Occipital lobe (tissue), 2 donors: ENCODE data around the gene BSG. TPM values are rescaled to one million over a fixed set of nuclear protein-coding genes. Genes with fewer than 3 reads are reported as not detected.

ENCODE experiments used
- DNase-seq: peaks from one replicate; lab custom pipeline; 2025; lab: John Stamatoyannopoulos, UW
- total RNA-seq: library from RNA; depleted of rRNA; stranded (reverse); fragments of >200 nt; gene quantifications from one replicate; pipeline ENCODE4 v1.2.3, GENCODE V29; 2014

The BSG gene
- 77.4 TPM for total RNA-seq

DNA sequence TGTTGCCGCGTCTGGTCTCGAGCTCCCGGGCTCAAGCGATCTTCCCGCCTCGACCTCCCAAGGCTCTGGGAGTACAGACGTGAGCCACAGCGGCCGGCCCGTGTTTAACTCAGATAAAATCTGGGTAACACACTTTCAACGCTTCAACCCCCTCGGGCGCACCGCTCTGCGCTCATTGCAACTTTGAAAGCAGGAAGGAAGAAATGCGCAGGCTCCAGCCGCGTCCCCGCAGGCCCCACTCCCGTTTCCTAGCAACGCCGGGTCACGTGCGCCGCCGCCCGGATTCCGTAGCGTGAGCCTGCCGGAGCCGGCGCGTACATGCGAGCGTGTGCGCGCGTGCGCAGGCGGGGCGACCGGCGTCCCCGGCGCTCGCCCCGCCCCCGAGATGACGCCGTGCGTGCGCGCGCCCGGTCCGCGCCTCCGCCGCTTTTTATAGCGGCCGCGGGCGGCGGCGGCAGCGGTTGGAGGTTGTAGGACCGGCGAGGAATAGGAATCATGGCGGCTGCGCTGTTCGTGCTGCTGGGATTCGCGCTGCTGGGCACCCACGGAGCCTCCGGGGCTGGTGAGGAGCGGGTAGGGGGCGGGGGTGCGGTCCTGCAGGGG lies at the start of gene BSG:
BSG (plus strand) TSS at position 457 of the 603 bp plus-strand sequence; CDS start at position 496, 39 bp downstream.
- peak; percentile 94 for DNase-seq

DNA sequence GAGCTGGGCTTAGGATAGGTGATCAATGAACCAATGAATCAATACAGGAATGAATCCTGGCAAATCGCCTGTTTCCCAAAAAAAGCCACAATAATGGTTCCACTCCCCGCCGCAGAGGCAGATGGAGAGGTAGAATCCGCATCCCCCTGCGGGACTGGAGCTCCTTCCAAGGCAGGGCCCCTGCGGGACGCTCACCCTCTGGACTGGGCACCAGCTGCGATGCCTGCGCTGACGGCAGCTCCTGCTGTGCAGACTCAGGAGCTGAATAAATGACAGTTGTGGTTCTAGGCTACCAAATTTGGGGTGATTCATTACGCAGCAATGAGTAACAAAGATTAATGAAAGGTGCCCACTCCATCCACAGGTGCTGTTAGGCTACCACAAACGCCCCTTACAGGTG lies 49.7 kb upstream of the BSG start:
- DNase-seq, result no peak

DNA sequence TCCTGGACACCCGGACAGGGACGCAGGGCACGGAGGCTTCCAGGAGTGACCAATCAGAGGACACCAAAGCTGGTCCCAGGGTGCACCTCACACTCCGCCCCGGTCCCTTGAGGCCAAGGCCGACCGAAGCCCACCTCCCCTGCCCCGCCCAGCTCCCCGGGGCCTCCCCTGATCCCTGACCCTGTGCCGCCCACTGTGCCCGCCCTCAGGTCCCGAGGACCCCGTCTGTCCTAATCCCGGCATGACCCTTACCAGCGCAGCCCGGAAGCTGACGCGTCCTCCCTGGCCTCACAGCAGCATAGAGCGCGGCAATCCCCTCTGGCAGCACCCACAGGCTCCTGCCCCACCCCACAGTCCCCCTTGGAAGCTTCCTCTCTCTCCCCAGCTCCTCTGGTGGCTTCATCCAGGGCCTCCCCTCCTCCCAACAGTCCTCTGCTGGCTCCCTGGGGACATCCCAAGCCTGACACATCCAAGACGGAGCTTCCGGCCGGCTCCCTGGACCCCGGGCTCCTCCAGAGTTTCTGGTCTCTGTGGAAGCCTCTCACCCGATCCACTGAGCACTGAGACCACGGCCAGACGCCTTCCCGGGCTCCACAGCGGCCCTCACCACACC lies 48.2 kb upstream of the BSG start:
- DNase-seq, result no peak

DNA sequence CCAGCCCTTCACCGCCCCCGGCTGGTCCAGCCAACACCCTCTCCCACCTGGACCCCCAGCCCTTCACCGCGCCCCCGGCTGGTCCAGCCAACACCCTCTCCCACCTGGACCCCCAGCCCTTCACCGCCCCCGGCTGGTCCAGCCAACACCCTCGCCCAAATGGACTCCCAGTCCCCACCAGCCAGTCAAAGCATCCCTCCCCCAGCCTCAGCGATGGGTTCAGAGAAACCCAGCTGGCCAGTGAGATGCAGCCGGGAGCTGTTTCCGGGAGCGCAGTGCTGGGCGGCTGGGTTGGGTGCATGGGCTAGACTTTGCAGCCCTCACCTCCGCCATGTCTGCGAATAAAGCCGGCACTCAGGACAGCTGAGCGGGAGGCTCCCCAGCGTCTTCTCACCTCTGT lies 47.4 kb upstream of the BSG start:
- DNase-seq, result no peak

DNA sequence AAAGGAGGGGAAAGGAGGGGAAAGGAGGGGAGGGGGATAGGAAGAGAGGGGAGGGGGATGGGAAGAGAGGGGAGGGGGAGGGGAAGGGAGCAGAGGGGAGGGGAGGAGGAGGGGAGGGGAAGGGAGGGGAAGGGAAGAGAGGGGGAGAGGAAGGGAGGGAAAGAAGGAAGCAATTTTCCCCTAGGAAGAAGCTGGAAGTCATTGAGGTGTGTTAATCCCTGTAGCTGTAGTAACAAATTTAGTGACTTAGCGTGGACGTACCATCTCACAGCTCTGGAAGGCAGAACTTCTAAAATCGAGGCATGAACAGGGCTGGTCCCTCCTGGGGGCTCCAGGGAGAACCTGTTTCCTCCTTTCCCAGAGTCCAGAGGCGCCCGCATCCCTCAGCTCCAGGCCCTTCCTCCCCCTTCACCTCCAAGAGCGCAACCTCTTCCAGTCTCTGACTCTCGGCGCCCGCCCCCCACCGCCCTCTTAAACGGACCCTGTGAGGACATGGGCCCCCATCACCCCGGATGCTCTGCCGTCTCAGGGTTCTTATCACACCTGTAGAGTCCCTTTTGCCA lies 46.5 kb upstream of the BSG start:
- DNase-seq, result no peak

DNA sequence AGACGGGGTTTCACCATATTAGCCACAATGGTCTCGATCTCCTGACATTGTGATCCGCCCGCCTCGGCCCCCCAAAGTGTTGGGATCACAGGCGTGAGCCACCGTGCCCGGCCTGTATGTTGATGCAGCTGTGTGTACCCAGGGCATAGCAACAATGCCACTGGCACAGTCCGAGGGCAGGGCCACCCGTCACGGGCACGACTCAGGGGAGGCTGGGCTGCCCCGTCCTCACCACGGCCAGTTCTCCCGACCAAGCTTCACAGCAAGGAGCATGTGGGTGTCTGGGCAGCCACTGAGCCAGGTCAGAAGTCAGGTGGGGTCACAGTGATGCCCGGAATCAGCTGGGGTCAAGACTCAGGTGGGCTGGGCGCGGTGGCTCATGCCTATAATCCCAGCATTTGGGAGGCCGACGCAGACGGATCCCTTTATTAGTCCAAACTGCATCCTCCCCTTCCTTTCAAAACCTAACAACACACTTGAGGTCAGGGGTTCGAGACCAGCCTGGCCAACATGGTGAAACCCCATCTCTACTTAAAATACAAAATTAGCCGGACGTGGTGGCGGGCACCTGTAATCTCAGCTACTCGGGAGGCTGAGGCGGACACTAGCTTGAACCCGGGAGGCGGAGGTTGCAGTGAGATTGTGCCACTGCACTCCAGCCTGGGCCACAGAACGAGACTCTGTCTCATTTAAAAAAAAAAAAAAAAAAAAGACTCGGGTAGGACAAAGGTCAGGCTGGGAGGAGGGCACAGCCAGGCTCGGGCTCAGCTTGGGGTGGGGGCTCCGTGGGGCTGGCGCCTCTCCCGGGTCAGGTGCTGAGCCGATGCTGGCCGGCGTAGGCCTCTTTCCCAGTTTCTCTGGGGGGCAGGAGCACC lies 42.0 kb upstream of the BSG start:
- no peak for DNase-seq

DNA sequence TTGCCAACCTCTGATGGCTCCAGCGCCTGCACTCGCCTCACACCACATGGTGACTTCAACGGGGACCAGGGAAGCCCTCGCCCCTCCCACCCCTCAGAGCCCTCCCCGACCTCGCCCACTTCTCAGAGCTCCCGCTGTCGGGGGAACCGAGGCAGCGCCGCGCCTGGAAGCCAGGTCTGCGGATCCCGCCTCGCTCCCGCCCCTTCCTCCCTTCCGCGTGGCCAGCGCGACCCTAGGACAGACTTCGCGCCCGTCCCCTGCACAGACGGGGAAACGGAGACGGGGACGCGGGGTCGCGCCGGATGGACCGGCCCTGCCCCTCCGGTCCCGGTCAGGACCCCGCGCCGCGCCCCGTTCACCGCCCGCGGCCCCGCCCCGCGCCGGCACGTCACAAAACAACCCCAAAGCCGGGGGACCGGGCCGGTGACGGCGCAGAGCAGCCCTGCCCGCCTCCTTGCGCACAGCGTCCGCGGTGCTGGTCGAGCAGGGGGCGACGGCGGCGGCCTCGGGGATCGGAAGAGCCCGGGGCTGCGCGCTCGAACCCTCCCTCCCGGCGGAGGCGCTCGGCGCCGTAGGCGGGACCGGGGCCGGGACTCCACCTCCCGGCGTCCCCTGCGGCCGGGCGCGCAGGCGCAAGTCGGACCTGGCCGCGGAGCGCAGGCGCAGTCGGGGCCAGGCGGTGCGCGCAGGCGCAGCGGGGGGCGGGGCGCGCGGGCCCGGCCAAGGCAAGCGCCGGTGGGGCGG lies 41.2 kb upstream of the BSG start:
- peak; percentile 63 for DNase-seq

DNA sequence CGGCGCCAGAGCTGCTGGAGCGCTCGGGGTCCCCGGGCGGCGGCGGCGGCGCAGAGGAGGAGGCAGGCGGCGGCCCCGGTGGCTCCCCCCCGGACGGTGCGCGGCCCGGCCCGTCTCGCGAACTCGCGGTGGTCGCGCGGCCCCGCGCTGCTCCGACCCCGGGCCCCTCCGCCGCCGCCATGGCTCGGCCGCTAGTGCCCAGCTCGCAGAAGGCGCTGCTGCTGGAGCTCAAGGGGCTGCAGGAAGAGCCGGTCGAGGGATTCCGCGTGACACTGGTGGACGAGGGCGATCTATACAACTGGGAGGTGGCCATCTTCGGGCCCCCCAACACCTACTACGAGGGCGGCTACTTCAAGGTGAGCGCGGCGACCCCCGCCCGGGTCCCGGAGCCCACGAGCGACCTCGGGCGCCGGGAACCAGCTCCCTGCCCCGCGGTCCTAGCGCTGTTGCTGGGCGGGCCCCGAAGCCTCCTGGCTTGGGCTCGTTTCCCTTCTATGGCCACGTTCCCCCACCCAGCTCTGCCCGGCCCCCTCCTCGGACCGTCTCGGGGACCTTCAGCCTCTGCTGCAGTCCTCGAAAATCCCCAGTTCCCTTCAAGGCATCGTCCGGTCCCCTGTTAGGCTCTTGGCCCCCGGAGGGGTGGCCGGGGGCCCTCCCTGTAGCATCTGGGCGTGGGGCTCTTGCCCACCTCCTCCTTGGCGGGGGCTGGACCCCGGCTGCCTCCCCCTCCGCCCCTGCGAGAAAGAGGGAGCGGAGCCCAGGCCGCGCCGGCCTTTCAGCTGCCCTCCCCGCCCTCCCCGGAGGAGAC lies 40.4 kb upstream of the BSG start, which contains the start of gene CDC34:
CDC34 (plus strand) TSS at position 8 of the 808 bp plus-strand sequence; CDS start at position 180, 172 bp downstream.
- DNase-seq, result no peak

DNA sequence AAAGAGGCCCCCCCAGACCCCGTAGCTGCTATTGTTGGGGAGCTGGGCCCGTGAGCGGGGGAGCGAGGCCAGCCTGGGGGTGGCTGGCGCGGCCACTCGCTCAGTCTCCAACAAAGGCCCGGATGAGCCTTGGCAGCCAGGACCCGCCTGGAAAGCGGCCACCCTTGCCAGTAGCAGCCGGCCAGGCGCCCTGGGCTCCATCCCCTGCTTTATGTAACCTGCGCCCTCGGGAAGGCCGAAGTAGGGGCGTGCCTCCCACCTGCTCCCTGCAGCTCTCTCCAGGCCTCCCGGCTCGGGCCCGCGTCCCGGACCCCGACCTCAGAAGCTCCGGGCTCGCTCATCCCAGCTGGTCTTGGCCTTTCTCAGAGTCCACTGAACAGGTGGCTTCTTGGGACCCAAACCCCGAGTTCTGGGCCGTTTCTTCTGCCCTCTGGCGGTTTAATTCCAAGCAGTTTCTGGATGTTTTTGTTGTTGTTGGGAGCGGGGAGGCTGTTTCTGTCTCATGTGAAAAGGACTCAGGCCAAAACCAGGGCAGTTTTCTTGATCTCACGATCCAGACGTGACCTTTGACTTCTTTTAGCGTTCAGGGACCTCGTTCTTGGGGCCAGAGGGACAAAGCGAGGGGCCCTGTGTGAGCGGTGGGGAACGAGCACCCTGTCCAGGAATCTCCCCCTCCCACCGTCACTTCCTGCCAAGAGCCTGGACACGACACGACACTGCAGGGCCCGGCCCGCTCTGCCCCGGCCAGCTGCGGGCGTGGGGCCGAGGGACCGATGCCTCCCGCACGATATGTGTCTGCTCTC lies 39.6 kb upstream of the BSG start:
- DNase-seq, result peak; percentile 43

DNA sequence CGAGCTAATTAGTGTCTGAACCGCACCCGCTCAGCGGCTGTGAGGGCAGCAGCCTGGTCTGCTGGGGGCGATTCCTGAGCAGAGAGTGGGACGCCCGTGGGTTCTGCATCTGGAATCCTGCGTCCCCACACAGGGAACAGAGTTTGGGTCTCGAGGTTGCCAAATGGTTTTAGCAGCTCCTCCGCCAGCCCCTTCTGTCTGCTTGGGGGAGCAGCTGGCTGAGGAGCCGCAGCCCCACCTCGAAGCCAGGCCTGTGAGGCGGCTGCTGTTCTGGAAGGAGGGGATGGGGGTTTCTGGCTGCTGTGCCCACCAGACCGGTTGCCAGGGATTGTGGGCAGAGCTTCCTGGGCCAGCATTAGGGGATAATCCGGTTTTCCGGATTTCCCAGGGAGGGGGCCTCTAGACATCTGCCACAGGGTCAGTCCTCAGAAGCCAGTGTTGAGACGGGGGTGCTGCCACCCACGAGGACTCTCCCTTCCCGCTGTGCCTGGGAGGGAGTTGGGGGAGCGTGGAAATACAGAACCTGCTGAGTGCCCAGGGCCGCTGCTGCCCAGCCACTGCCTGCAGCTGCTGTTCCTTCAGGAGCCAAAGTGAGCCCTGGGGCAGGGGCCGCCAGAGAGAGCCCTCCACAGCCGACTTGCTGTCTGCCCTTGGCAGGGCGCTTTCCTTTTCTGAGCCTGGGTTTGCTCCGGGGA lies 38.9 kb upstream of the BSG start:
- no peak for DNase-seq

DNA sequence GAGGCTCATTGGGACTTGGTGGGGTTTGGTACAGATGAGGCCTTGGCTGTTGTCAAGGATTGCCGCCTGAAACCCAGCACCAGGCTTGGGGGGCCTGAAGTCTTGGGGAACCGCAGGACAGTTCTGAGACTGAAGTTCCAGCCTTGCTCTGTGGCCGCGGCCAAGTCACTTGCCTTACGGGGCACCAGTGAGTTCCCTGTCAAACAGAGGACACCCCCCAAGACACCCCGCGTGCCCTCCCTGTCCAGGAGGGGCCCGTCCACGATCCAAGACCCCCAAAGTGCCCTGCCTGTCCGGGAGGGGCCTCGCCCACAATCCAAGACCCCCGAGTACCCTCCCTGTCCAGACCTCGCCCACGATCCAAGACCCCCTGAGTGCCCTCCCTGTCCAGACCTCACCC lies 38.3 kb upstream of the BSG start:
- DNase-seq, result no peak

DNA sequence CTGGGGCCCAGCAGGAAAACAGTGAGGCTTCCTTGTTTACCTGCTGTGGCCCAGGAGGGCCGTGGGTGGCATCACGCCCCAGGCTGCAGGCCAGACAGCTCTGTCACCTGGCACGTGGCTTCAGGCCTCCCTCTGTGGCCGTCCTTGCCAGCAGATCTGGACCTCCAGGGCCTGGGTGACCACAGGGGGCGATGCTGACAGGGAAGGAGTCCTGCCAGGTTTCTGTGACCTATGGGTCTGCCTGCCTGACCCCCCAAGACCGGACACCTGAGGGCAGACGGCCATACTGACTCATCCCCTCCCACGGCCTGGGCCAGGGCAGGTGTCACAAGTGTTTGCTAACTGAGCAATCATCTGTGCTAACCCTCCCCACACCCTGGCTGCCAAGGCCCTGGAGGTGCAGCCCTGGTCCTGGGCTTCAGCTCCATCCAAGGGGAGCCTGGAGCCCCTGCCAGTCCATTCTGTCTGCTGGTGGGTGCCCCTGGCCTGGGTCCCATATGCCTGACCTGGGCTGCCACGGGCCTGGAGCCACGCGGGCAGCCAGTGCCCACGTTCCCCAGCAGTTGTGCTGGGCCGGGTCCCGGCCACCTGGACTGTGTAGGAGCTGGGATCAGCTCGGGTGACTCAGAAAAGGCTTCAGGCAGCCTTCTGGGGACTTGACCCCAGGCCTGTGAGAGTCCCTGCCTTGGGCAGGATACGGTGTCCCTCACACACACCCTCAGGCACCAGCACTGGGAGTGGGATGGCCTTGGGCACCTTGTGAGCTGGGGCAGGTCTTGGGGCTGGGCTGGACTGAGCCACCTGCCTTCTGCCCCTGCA lies 37.2 kb upstream of the BSG start:
- DNase-seq, result no peak

DNA sequence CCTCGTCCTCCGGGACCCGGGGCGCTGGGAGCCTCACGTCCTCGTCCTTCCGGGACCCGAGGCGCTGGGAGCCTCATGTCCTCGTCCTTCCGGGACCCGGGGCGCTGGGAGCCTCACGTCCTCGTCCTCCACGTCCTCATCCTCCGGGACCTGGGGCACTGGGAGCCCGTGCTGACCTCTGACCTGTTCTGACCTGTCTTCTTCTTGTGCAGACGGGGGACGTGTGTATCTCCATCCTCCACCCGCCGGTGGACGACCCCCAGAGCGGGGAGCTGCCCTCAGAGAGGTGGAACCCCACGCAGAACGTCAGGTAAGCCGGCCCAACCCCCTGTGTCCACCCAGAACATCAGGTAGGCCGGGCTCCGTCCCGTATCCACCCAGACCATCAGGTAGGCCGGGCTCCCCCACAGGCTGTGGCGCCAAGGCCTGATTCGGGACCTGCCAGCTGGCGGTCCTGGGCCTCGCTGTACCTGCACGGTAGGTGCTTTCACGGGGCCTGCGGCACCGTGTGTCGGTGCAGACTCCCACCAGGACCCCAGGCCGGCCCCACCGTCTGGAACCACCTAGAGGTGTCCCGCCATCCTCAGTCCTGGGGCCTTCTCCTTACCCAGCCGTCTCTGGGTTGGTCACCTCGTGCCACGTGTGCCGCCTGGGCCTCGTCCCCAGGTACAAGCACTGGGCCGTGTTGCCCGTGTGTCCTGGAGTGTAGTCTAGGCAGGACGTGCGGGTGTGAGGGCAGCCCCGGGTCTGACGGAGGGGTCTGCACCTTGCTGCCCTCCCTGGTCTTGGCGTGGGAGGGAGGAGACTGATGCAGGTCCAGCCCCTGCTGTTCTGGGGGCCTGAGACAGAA lies 36.1 kb upstream of the BSG start:
- no peak for DNase-seq

DNA sequence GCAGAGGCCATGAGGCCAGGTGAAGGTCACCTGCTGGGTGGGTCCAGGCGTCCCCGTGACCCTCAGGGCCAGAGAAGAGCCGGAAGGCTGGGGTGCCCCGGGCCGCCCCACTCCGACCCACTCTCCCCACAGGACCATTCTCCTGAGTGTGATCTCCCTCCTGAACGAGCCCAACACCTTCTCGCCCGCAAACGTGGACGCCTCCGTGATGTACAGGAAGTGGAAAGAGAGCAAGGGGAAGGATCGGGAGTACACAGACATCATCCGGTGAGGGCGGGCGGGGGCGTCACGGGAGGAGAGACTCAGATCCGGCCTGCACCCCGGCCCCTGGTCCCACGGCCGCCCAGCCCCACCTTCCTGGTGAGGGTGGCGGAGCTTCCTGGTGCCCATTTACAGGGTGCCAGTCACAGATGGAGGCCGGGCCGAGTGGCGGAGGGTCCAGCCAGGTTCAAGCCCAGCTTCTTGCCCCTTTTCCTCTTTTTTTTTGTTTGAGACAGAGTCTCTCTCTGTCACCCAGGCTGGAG lies 35.5 kb upstream of the BSG start:
- DNase-seq, result no peak

DNA sequence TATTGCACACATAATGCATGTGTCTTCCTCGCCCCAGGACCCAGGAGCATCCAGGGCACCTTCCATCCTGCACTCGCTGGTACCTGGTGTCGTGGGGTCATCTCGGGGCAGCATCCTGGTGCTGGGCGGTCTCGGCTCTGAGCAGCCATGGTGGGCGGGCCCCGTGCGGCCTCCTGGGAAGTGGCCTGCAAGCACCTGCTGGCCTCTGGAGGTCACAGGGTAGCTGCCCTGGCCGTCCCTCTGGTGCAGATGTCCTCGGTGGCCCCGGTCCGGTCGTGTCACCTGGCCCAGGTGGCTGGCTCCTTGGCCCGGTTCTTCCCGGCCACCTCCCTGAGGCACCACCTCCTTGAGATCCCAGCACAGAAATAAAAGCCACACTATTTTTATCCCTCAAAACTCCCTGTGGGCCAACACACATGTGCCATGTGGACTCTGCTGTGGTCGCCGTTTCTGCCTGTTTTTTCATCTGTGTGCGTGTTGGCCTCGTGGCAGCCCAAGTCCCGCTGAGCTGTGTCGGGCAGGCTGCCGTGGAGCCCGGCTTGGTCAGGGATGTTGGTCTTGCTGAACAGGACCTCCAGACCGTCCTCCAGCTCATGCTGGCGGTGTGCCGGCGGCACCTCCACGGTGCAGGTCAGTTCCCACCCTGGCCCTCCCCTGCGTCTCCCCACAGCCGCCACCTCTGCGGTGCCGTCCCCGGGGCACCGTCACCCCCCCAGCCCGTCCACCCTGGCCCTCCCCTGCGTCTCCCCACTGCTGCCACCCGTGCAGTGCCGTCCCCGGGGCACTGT lies 33.6 kb upstream of the BSG start:
- DNase-seq, result no peak

DNA sequence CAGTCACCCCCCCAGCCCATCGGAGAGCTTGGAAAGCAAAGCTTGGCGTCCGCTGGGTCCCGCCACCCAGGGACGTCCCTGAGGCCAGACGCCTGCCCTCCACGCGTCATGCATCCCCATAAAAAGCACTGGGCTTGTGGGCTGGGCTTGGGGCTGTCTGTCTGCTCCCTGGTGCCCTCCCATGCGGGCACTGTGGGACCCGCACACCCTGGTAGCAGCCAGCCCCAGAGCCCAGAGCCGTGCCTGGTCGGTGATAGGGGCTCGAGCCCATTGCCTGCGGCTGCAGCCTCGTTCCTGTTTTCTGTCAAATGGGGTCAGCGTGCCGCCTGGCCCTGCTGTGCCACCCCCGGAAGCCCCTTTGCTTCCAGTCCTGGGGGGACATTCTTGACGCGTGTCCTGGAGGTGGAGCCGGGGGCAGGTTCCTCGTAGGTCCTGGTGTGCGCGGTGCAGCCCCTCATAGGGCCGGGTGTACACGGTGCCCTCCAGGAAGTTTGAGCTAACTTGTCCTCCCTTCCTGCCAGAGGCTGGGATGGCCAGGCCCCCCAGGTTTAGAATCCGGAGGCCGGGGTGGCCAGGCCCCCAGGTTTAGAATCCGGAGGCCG lies 32.9 kb upstream of the BSG start:
- no peak for DNase-seq
